GM19099 (cell line): ENCODE measurements around the gene CTIF.

ENCODE experiments used
- POLR2A ChIP-seq: IDR thresholded peaks from 3 replicates; pipeline ENCODE4 v1.6.1; 2011; ENCODE audit warnings: low read depth; ENCODE audit not compliant: insufficient read length; ENCODE audit errors: extremely low read depth

CTIF gene

DNA sequence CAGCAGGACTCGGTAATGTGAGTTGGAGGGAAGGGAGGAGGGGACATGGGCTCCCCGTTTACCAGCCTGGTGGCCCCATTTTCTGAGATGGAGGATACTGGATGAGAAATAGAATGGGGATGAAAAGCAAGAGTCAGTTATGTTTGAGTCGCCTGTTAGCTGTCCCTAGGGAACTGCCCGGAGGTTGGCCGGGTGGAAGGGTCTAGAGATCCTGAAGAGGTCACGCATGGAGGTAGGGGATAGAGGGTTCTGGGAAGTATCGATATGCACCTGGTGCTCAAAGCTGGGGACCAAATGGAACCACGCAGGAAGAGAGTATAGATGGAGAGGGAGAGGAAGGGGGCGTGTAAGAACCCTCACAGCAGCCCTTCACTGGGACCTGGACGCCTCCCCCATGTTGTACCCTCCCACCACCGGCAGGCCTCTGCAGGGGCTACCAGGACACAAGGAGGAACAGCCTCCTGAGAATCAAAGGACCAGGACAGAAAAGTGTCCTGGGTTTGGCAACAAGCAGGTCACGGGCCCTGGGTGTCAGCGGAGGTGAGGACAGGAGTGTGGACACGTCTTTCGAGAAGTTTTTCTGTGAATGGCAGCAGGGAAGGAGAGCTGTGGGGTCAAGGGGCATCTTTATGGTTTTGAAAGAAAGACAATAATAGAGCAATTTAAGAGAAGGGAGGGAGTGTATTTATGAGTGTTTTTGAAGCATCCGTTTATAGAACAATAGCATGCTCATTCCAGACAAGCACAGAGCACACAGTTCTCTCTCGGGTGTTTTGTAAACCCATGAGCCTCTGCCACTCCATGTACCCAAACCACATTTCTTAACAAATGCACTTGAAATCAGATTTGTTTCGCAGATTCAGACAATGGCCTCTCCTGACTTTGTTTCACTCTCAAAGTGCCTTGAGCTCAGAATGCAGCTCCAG lies 279.8 kb downstream of the CTIF start:
- TF ChIP-seq POLR2A: no peak

DNA sequence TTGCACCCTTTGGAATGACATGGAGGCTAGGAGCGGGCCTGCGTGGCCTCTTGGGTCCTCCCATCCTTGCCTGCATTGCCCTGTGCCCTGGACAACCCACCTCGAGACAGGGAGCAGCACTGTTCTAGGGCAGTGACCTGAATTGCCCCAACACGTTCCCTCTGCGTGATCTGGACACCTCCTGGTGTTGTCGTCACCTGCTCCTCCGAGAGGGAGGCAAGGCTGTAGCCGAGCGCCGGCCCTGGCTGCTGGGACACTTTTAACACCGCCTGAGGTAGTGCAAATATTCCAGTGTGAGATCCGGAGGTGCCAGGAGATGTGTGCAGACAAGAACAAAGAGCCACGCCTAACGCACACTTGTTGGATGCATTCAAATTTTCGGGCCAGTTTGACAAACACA lies 280.4 kb downstream of the CTIF start:
- TF ChIP-seq POLR2A: no peak

DNA sequence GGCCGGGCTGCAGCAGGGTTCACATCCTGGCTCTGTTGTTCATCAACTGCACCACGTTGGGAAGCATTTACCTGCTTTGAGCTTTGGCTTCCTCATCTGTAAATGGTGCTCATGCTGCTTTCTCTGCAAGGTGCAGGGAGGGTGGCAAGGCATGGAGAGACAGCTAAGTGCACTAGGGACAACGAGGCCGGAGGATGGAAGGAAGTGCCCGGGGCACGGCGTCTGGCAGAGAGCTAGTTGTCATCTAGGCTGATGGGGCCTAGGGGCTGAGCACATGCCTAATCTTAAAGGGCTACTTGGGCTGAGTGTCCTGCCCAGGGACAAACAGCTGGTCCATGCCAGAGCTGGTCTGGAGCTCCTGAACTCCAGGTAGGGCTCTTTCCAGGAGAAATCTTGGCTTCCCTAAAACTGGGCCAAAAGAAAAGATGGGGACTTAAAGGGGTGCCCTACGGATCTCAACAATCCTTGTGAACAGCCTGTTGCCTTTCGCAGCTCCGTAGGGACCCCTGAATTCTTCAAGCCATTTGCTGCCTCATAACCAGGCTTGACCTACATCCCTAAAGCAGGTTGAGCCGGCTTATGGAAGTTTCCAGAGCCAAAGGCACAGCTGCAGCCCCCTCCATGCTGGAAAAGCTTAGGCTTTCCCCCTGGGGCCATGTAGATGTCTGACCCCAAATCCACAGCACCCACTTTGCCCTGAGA lies 281.1 kb downstream of the CTIF start:
- TF ChIP-seq POLR2A: no peak

DNA sequence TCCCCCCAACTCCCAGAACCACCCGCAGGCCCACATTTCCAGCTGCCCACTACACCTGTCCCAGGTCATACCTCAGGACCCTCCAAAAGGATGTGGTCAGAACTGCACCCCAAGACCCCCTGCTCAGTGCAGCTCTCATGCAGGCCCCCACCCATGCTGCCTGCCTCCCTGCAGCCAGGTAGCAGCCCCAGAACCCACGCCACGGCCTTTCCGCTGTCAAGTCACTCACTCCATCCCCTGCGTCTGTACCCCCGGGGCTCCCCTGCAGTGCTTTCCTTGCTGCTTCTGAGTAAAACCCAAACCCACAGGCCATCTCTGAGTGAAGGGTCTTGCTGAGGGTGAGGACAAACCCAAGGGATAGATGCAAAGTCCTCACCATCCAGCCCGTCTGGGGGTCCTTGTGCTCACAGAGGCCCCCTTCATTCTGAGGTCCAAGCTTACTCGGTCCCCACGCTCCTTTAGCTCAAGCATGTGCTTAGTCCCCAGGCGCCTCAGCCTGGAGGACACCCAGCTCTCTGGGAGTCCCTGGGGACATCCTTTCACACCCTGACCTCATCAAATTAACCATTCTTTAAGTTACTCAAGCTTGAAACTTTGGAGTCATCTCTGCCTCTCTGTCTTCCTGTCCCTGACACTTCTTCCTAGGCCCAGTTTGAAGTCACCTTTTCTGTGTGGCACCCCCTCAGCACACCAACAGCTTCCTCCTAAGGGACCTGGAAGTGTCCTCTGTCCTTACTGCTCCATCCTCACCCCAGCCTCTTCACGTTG lies 281.8 kb downstream of the CTIF start:
- TF ChIP-seq POLR2A: peak; percentile 36

DNA sequence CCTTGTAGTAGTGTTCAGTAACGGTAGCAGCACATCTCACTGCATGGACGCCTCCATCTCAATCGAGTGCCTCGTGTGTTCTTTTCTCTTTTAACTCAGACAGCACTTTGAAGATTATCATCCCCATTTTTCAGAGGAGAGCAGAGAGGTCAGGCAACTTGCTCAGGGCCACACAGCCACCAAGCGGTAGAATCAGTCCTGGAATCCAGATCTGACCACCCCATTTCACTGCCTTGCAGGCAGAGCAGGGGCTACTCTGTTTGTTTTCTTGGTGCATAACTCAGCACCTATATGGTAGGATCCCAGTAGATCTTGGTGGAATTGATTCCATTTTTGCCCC lies 282.4 kb downstream of the CTIF start:
- TF ChIP-seq POLR2A: no peak

DNA sequence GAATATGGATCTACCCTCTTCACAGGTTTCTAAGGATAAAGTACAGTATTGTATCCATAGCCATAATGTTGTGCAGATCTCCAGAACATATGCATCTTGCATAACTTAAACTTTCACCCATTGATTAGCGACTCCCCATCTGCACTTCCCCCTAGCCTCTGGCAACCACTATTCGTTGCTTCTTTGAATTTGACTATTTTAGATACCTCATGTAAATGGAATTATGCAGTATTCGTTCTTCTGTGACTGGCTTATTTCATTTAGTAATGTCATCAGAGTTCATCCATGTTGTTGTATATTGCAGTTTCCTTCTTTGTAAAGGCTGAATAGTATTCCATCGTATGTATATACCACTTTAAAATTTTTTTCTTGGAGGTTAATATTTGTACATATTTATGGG lies 283.0 kb downstream of the CTIF start:
- no peak for TF ChIP-seq POLR2A

DNA sequence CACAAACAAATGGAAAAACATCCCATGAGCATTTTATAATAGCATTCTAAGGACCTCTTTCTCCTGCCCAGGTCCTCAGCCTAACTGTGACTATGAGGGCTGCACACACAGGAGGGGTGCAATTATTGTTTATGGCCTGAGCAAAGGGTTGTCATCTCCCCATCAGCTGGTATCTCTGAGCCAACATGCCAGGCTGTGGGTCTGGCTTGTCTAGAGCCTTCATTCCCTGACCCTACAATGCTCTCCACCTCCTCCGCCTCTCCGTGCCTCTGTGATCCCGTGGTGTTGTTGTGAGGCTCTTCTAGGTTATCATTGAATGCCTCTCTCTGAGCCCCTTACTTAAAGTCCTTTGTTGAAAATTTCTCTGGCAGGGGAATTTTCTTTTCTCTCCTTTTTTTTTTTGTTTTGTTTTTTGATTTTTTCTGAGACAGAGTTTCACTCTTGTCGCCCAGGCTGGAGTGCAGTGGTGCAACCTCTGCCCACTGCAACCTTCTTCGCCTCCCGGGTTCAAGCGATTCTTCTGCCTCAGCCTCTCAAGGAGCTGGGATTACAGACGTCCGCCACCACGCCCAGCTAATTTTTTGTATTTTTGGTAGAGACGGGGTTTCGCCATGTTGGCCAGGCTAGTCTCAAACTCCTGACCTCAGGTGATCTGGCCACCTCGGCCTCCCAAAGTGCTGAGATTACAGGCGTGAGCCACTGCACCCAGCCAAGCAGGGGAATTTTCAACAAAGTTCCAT lies 285.6 kb downstream of the CTIF start:
- no peak for TF ChIP-seq POLR2A

DNA sequence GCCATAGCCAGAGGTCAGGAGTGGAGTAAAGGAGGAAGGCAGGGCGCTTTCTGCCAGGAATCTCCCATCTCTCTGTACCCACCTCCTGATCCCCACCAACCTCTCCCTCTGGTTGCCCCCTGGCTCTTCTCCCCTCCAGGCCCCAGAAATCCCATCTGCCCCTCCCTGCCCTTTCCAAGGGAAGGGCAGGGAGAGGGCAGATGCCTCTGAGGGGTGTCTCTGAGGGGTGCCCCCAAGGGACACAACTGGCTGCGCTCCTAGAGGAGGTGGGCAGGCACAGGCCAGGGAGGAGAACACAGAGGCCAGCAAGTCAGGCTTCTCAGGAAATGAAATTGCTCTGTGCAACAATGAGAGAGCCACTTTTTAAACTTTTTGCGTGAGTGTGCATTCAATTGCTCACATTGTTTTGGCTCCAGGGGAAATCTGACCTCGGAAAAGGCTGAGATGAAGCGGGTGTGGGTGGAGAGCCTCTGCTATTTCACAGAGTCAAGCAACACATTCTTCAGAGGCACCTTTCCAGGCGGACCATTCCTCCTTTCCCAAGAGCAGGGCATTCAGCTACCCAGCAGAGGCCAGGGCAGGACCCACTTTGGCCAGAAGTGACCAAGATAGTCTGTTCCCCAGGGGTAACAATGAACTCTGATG lies 286.4 kb downstream of the CTIF start:
- TF ChIP-seq POLR2A: no peak

DNA sequence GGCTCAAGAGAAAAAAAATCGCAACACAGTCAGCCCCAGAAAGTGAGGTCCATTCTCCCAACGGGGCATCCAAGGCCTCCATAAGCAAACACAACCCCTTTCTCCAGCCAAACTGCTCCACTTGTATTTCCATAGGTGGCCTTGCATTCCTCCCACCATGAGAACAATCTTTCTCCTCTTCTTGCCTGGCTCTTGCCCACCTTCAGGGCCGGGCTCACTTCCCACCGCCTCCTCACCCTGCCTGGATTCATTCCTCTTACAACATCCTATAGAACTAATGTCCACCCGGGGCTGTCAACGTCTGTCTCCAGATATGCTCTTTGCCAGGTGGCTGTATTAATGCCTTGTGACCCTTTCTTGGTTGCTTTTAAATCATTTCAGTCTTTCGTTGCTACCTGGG lies 287.4 kb downstream of the CTIF start:
- TF ChIP-seq POLR2A: no peak

DNA sequence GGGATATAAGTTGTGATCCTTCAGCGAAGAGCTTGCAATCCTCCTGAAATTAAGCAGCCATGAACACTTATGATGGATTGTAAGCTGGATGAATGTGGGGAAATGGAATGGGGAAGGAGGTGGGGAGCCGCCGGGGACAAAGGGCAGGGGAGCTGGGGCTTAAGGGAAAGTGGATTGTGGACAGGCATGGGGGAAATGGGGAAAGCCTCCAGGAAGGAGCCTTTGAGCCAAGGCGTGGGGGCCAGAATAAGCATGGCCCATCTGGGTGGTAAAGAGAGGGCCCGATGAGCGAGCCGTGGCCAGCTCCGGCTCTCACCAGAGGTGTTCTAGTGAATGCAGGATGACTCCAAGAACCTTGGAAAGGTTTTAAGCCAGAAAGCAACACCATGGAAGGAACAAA lies 288.0 kb downstream of the CTIF start:
- TF ChIP-seq POLR2A: no peak

DNA sequence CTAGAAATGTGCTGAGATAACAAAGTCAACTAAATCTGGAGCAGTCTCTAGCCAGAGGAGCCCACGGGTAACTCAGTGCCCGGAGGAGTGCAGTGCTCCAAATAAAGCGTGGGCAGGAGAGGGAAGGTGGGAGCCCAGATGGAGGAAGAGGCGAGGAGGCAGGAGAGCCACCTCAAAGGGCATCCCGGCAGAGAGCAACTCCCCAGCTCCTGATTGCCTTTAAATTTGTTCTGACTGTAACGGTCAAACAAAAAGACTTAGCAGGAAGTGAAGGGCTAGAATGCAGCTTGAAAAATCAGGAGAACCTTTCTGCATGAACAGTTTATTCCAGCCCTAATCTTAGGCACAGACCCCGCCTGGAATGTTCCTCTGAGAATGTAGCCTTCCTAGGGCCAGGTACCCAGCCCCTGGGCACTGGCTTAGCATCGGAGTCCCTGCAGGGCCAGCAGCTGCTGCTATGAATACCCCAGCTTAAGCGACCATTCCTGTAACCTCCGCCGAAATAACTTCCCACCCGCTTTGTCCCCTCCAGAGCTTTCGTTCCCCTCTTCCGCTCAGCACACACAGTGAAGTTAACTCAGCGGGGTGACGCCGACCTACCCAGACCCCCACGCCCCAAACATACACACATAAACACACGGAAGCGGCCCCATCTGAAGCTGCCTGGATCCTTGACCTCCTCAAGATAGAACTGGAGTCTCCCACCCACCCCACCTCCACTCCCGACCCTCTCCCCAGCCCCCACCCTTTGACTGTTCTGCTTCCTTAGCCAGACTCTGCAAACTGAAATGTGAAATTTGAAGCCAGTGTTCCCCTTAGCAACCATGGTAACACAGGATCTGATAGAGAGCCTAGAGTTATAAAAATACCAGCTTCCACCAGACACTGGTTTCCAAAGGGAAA lies 288.7 kb downstream of the CTIF start:
- TF ChIP-seq POLR2A: no peak

DNA sequence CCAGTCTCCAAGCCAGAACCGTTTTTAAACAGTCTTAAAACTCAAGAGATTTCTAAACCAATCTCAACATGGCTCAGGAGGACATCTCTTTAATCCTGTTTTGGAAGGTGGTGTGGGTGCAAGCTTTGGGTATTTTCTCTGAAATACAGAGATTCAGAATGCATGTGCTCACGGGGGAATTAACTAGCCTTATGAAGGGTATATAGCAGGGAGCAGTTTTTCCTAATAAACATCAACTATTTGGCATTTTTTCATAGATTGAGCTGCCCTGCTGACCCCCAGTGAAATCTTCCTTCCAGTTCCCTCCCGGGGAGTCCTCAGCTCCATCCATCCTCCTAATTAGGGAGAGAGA lies 289.3 kb downstream of the CTIF start:
- no peak for TF ChIP-seq POLR2A

DNA sequence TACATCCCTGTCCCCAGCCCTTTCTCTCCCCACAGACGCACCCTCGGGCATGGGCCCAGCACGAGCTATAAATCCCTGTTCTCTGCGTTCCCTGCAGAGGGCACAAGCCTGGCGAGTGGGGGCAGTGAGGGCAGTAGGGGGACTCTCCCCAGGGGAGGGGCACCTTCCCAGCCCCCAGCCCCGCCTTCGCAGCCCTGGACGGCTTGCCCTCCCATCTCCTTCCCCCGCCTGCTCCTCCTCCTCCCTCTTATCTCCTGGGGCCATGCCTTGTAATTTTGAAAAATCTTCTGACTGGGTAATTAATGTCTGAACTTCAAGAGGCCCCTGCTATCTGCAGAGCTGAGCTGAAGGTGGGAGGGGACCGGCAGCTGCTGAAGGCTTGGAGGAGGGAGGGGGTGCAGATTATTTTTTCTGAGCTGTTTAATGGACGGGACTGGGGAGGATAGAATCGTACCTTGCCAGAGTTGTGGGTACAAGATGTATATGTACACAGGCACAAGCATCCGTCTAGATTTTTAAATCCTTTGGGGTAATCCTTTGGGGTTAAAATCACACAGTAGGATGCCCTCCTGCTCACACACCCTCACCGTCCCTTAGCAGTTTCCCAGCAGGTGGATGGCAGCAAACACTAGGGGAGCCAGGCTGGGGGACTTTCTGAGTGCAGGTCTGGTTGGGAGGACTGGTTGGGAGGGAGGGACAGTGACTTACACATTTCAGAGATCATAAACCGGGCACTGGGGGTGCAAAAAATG lies 290.0 kb downstream of the CTIF start:
- no peak for TF ChIP-seq POLR2A
